Parathyroid adenoma (tissue), 2 donors: ENCODE data around the gene LPA.
"Not testable (repeated sequence)": the region's sequence is repeated elsewhere in the genome, so short reads cannot be mapped to it uniquely, and the experiment has no call there.

Experiments
- H2AFZ ChIP-seq: fragments of 300-600 bp; sonication (generic); one replicate; pipeline ENCODE4 v1.7.0; 2017; ENCODE audit warnings: antibody characterized with exemption, mild to moderate bottlenecking
- H3K27ac ChIP-seq: fragments of 300-600 bp; sonication (generic); one replicate; pipeline ENCODE4 v1.7.0; 2017
- H3K27me3 ChIP-seq: fragments of 300-600 bp; sonication (generic); one replicate; pipeline ENCODE4 v1.7.0; 2017; ENCODE audit warnings: low read length; ENCODE audit not compliant: control insufficient read depth, insufficient read depth
- H3K36me3 ChIP-seq: fragments of 300-600 bp; sonication (generic); one replicate; pipeline ENCODE4 v1.7.0; 2017; ENCODE audit warnings: low read length; ENCODE audit not compliant: control insufficient read depth, insufficient read depth
- H3K4me1 ChIP-seq: fragments of 300-600 bp; sonication (generic); one replicate; pipeline ENCODE4 v1.7.0; 2017; ENCODE audit warnings: control low read depth
- H3K4me2 ChIP-seq: fragments of 300-600 bp; sonication (generic); one replicate; pipeline ENCODE4 v1.7.0; 2017; ENCODE audit warnings: low read length
- H3K4me3 ChIP-seq: fragments of 300-600 bp; sonication (generic); one replicate; pipeline ENCODE4 v1.7.0; 2017; ENCODE audit warnings: low read depth, low read length
- H3K79me2 ChIP-seq: fragments of 300-600 bp; sonication (generic); one replicate; pipeline ENCODE4 v1.7.0; 2017; ENCODE audit warnings: control low read depth
- H3K9ac ChIP-seq: fragments of 300-600 bp; sonication (generic); one replicate; pipeline ENCODE4 v1.7.0; 2017; ENCODE audit warnings: mild to moderate bottlenecking
- H3K9me3 ChIP-seq: fragments of 300-600 bp; sonication (generic); one replicate; pipeline ENCODE4 v1.7.0; 2017; ENCODE audit warnings: low read length; ENCODE audit not compliant: control insufficient read depth
- CTCF ChIP-seq: fragments of 300-600 bp; sonication (generic); IDR thresholded peaks from one replicate; pipeline ENCODE4 v1.7.0; 2017; ENCODE audit warnings: antibody characterized with exemption, mild to moderate bottlenecking
- donor health status: primary hyperparathyroidism.

Gene LPA

DNA sequence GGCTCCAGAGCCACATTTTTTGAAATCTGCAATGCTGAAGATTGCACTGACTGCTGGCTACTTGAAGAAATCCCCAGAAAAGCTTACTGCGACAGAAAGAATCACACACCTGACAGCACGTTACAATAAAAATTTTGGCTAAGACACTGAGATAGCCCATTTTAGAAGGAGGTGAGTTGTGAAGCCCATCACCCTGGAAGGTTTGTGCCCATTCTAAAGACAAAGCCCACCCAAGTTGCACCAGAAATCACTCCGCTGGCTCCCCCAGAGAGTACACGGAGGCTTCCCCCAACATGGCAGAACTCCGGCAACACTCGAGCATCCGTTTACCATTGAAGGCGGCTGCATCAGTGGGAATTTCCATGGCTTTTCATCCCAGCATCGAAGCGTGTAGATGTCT lies 29.4 kb downstream of the LPA start:
- no peaks in the 10 kb centered on the region for H3K36me3 ChIP-seq
- no peak overlapping the region for H2AFZ ChIP-seq
- peaks cover 3% of the 10 kb centered on the region for H3K9me3 ChIP-seq
- TF ChIP-seq CTCF: no peak
- no peaks in the 10 kb centered on the region for H3K79me2 ChIP-seq
- no peak overlapping the region for H3K27ac ChIP-seq
- H3K4me1 ChIP-seq: no peaks in the 10 kb centered on the region
- H3K4me2 ChIP-seq: no peak overlapping the region
- no peak overlapping the region for H3K9ac ChIP-seq
- H3K27me3 ChIP-seq: no peaks in the 10 kb centered on the region
- no peak overlapping the region for H3K4me3 ChIP-seq

DNA sequence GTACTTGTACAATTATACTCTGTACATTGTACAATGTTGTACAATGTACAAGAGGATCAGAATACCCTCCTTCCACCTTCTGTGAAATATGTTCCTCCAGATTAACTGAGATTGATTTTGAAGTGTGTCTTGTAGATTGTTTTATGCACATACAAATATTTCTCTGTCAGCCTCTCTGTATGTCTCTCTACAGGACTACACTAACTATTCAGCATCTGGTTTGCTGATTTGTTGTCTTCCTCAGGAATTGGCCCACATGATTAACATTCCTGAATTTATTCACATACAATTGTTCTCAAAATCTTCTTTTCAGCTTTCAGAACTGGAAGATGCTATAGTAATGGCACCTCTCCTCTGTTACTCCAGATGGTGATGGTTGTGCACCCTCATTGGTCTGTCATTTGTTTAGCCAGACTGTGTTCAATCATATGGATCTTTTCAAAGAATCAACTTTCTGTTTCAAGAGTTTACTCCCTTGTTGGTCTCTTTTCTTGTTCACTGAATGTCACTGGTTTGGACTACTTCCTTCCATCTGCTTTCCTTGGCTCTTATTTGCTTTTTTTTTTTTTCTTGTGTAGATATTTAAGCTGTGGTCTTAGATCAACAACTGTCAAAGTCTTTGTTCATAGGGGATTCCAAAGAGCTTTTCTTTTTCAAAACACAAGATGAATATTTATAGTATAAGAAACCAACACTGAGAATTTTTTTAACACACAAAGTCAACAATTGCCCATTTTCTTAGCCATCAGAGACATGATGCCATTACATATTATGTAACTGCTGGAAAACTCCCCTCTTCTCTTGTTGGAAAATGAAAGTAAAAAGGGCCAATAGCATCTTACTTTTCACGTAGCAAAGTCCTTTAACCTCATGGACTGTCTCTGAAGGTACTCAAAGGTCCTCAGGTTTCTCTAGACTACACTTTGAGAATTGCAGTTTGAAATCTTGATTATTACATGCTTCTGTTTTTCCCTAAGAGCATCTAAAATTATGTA lies 67.9 kb downstream of the LPA start:
- H3K4me1 ChIP-seq: no peaks in the 10 kb centered on the region
- no peak overlapping the region for H2AFZ ChIP-seq
- H3K36me3 ChIP-seq: no peaks in the 10 kb centered on the region
- no peak overlapping the region for H3K4me3 ChIP-seq
- no peaks in the 10 kb centered on the region for H3K79me2 ChIP-seq
- no peak overlapping the region for H3K4me2 ChIP-seq
- no peaks in the 10 kb centered on the region for H3K27me3 ChIP-seq
- TF ChIP-seq CTCF: no peak
- H3K9me3 ChIP-seq: no peaks in the 10 kb centered on the region
- no peak overlapping the region for H3K9ac ChIP-seq
- no peak overlapping the region for H3K27ac ChIP-seq

DNA sequence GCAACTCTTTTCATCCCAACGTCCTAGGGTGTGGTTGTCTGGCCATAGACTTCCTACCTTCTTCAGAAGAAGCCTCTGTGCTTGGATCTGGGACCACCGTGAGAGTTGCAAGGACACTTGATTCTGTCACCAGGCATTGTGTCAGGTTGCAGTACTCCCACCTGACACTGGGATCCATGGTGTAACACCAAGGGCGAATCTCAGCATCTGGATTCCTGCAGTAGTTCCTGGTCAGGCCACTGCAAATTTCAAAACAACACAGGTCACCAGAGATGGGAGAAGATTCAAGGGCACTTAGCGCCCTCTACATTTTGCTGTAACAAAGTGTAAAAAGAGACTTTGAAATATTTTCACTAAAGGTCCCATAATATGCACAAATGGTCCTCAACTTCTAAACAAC lies 68.8 kb downstream of the LPA start:
- H3K9ac ChIP-seq, H3K27ac ChIP-seq, H3K4me3 ChIP-seq, H3K27me3 ChIP-seq, H3K4me2 ChIP-seq, H3K4me1 ChIP-seq, H3K9me3 ChIP-seq, H2AFZ ChIP-seq, H3K36me3 ChIP-seq, H3K79me2 ChIP-seq: not testable (repeated sequence)

DNA sequence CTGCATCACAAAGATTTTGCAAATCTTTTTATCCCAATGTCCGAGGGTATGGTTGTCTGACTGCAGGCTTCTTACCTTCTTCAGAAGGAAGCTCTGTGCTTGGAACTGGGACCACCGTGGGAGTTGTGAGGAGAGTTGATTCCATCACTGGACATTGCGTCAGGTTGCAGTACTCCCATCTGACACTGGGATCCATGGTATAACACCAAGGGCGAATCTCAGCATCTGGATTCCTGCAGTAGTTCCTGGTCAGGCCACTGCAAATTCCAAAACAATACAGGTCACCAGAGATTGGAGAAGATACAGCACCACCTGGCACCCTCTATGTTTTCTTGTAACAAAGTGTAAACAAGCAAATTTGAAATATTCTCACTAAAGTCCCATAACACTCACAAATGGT lies 77.7 kb downstream of the LPA start:
- Histone ChIP-seq H3K36me3 (no peaks in the 10 kb centered on the region), H3K9ac (no peak overlapping the region), H3K79me2 (no peaks in the 10 kb centered on the region), H3K9me3 (no peaks in the 10 kb centered on the region), H3K27me3 (no peaks in the 10 kb centered on the region), H3K4me2 (no peak overlapping the region), H3K4me1 (no peaks in the 10 kb centered on the region), H2AFZ (no peak overlapping the region), H3K27ac (no peak overlapping the region), H3K4me3 (no peak overlapping the region)
- no peak for TF ChIP-seq CTCF

GRCh38 chr6:160583794-160584193 lies 80.3 kb downstream of the LPA start:
- no peak overlapping the region for H2AFZ ChIP-seq
- H3K27me3 ChIP-seq: no peaks in the 10 kb centered on the region
- H3K79me2 ChIP-seq: no peaks in the 10 kb centered on the region
- H3K4me3 ChIP-seq: no peak overlapping the region
- no peak overlapping the region for H3K27ac ChIP-seq
- no peaks in the 10 kb centered on the region for H3K9me3 ChIP-seq
- no peak overlapping the region for H3K4me2 ChIP-seq
- H3K9ac ChIP-seq: no peak overlapping the region
- H3K4me1 ChIP-seq: no peaks in the 10 kb centered on the region
- TF ChIP-seq CTCF: no peak
- H3K36me3 ChIP-seq: no peaks in the 10 kb centered on the region
